MM.1S (cell line): ENCODE results near the gene SIGLEC8.

Source experiments
- EZH2 ChIP-seq: fragments of 300-600 bp; sonication (generic); optimal IDR thresholded peaks from 2 replicates; pipeline ENCODE3; 2017; ENCODE audit warnings: low read depth, mild to moderate bottlenecking, antibody characterized with exemption, low read length, mixed read lengths
- EZH2phosphoT487 ChIP-seq: fragments of 300-600 bp; sonication (generic); IDR thresholded peaks from 2 replicates; pipeline ENCODE4 v1.6.1; 2018; ENCODE audit warnings: antibody characterized with exemption, low read length
- TF ChIP-seq, protein P1 (sequence below): fragments of 300-600 bp; sonication (generic); IDR thresholded peaks from 2 replicates; pipeline ENCODE4 v1.5.1; 2016; ENCODE audit warnings: antibody characterized with exemption, low read length, mixed read lengths

DNA sequence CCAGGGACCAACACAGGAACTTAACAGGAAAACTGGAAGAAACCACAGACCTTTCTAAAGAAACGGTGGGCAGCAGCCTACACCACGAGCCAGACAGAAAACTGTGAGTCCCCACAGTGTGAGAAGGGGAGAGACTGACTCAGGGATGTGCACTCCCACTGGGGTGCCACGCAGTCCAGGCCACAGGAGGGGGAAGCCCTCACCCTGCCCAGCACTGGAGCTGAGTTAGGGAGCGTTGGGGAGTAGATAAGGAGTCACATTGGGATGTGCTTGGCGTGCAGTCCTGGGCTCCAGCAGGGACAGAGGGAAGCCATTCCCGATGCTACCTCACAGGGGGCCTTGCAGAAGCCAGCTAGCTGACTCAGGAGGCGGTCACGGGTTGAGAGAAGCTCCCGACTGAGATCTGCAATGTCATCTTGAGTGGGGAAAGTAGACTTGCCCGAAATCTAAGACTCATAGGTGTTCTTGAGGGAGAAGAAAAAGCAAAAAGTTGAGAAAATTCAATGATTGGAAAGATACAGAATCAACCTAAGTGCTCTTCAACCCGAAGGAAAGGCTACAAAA, 17.3 kb downstream of the SIGLEC8 start:
- TF ChIP-seq, protein P1, sequence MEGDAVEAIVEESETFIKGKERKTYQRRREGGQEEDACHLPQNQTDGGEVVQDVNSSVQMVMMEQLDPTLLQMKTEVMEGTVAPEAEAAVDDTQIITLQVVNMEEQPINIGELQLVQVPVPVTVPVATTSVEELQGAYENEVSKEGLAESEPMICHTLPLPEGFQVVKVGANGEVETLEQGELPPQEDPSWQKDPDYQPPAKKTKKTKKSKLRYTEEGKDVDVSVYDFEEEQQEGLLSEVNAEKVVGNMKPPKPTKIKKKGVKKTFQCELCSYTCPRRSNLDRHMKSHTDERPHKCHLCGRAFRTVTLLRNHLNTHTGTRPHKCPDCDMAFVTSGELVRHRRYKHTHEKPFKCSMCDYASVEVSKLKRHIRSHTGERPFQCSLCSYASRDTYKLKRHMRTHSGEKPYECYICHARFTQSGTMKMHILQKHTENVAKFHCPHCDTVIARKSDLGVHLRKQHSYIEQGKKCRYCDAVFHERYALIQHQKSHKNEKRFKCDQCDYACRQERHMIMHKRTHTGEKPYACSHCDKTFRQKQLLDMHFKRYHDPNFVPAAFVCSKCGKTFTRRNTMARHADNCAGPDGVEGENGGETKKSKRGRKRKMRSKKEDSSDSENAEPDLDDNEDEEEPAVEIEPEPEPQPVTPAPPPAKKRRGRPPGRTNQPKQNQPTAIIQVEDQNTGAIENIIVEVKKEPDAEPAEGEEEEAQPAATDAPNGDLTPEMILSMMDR, result no peak
- TF ChIP-seq EZH2, result no peak
- no peak for TF ChIP-seq EZH2phosphoT487
